Inflammatory macrophage treated with lipopolysaccharide for 1 hour (primary cell): ENCODE measurements around the gene FBXL22.

Experiments
- DNase-seq, 2 donors: peaks; one replicate each; pipeline ENCODE4 v3.0.0-alpha.2; 2020 to 2022

Gene FBXL22, protein sequence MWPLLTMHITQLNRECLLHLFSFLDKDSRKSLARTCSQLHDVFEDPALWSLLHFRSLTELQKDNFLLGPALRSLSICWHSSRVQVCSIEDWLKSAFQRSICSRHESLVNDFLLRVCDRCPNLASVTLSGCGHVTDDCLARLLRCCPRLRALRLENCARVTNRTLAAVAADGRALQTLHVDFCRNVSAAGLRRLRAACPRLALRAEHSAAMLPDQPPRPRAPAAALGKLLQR

DNA sequence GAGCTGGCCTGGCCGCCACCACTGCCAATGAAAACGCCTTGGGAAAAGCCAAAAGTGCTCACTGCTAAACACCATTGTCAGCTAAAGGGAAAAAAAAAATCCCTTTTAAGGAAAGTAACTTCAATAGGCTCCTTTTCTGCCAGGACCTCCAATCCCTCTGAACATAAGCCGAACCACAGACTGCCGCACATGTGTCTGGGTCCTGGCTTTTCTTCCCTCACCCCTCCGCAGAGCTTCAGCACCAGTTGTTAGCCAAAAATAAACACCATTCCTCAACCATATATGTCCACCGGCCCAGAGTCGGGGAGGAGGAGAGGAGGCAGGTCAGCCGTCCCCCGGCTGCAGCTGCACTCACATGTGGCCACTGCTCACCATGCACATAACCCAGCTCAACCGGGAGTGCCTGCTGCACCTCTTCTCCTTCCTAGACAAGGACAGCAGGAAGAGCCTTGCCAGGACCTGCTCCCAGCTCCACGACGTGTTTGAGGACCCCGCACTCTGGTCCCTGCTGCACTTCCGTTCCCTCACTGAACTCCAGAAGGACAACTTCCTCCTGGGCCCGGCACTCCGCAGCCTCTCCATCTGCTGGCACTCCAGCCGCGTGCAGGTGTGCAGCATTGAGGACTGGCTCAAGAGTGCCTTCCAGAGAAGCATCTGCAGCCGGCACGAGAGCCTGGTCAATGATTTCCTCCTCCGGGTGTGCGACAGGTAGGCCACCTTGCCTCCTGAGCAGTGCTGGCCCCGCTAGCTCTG lies at the start of gene FBXL22:
TSS of gene FBXL22 (plus strand) at position 350 of the 753 bp plus-strand sequence. CDS start at position 356, 6 bp downstream.
- no peak for DNase-seq

DNA sequence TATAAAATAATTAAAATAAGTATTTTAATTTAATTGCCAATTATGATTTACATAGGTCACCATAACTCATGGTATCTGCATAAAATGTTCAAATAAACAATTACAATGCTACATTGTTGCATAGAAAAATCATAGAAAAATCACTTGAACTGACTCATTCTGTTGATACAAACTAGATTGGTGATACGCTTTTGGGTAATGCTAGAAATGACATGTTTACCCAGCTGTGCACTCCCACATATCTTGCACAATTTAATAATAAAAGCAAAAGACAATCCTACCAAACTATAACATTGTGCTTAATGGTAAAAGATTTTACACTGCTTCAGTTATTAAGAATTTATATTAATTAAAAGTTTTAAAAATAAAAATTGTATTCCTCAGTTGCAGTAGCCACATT lies 45.8 kb upstream of the FBXL22 start:
- DNase-seq: peak; percentile 58 to 68

DNA sequence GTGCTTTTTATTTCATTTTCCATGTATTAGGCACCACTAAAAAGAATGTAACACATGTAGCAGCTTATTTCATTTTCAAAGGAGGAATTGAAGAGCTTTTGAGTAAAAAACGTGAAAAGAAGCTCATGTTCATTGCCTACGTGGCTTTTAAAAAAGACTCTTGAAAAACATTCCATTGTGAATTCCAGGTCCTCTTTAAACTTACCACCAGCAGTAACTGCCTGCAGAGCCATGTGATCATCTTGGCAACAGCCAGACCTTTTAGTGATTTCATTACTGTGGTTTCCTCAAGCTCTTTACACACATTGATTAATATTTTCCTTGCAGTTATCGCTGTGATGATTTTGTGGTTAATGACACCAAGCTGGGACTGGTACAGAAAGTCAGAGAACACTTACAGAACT lies 43.8 kb upstream of the FBXL22 start:
- DNase-seq: peak; percentile 25 to 61

DNA sequence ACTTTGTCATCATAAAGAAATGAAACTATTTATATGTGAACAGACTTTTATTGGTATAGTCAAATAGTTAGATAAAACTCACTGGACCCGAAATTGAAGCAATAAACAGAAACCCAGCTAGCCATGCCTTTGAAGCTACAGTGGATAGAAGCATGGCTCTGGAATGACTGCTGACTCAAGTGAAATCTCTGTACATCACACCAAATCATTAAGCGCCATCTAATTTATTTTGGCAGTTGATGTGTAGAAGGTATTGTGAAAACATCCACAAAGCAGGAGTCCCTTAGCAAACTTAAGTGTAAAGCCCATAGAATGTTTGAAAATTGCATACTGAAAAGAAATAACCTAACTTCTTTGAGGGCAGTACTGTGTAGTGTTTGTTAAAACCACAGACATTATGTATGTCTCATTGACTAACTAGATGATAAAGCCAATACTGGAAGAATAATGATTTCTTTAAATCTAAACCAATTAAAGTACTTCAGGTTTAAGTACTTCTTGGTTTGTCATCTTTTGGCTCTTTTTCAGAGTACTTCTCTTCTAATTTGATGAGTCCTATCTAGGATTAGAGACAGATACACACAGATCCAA lies 42.8 kb upstream of the FBXL22 start:
- DNase-seq: no peak

DNA sequence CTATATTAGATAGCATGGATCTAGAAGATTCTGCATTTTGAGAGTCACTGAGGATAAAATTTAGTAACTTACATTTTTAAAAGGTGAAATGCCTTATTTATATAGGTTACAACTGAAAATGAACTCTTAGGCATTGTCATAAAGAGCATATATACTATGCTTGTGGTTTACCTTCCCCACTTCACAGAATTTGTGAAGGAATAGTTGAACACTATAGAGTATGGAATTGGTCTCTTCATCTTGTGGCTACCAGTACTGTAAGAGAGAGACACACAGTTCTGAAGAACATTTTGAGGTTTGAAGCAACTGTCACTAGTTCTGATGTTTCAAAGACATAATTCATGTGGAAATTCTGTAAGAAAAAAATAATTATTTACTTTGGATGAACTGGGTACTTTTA lies 41.7 kb upstream of the FBXL22 start:
- no peak for DNase-seq

DNA sequence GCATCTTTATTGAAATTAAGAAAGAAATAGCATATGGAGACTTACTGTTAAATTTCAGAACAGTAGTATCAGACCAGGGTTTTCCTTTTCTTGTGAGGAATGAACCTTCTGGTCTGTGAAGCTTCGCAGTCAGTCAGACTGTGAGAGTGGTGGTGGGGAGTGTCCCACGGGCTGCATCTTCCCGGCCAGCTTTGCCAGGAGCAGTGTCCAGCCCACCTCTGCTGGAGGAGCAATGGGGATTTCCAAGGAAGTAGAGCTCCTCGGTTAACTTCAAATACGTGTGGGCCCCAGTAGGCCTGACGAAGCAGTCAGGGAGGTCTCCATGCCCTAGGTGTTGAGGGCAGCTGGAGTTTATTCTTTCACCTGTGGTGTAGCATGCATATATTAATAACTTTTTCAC lies 40.9 kb upstream of the FBXL22 start:
- no peak for DNase-seq

DNA sequence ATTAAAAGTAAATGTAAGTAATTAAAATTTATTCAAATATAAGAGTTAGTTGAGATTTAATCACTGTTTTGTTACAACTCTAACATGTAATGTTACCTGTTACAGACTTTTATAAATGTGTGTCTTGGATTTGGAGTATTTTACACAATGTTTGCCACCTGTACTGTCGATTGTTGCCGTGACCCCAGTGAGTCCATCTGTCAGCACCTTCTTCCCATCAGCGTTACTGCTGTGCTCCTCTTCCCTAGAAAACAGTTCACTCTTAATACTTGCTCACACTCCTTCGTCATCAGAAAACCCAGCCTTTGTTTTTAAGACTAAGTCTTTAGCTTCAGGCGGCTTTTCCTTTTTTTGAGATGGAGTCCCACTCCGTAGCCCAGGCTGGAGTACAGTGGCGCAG lies 40.5 kb upstream of the FBXL22 start:
- no peak for DNase-seq

DNA sequence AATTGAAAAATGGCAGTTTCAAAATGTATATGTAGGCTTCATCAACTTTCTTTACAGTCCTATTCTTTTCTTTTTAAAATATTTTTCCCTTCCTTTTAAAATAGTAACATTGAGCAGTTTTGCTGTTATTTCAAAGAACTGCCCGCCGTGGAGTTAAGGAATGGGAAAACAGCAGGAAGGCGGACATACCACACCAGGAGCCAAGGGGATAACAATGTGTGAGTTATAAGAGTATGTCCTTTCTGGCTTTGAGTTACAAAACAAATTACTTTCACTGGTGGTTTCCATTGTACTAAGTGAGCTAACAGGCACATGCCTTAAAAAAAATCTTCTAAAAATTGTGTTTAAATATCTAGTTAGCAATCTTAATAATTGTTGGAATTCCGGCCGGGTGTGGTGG lies 37.4 kb upstream of the FBXL22 start:
- no peak for DNase-seq

DNA sequence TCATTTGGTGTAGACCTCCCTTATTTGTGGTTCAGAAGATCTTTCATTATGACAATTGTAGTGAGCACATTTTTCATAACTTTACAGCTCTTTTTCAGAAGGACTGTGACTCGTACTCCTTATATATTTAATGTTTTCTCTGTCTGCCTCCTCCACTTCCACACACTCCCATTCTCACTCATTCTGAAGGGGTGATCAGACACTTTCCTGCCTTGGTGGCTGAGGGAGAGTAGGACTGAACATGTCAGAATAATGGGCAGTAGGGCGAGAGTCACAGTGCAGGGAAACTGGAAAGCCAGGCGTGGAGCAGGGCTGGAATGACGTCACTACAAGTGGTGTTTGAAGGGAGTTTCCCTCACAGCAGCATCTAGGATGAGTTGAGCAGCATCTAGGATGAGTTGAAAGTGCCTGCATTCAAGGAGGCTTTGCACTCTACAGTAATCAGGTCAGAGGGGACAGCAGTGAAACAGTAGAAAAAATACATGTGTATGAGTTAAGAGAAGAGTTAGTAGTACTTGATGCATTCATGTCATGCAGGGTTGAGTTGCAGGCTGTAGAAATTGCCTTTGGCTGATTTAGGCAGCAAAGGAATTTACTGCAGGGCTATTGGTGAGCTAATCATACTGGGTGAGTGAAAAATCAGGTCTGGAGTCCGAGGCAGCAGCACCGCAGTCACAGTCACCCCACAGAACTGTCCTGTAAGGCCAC lies 36.3 kb upstream of the FBXL22 start:
- no peak for DNase-seq

DNA sequence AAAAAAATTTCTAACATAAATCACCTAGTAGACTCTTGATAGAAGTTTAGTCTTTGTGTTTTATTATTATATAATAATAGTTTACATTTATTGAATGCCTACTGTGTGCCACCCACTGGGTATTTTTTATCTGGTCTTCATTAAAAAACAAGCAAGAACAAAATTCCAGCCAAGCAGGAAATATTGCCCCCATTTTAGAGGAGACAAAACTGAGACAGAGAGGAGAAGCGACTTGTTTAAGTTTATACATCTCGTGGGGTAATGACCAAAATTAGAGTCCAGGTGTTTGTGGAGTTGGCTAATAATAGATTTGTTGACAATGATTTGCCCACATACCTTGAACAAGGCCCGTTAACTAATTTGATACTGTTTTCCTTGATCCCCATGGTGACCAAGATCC lies 33.1 kb upstream of the FBXL22 start:
- no peak for DNase-seq

DNA sequence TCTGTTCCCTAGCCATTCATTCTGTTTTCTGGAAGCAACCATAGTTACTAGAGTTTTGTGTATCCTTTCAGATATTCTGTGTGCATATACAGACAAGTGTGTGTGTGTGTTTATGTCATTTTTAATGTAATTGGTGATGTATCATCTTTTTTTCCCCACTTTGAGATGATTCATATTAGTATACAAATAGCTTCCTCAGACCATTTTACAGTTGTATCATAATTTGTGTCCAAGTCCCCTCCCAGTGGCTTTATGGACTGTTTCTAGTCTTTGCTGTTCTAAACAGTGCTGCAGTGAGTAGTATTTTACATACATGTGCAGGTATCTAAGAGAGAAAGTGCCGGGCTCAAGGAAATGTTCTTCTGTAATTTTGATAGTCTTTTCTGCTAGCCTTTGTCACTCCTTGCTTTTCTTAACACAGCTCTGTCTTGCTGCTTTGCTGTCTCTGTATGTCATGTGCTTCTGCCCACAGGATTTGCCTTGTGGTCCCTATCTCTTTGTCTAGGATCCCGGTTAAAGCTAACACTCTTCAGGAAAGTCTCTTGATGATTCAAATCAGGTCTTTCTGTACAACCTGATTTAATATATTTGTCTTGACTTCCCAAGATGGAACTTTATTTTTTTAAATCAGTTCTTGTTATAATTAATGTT lies 31.5 kb upstream of the FBXL22 start:
- DNase-seq: peak in 1 of 2 donors; percentile 23

DNA sequence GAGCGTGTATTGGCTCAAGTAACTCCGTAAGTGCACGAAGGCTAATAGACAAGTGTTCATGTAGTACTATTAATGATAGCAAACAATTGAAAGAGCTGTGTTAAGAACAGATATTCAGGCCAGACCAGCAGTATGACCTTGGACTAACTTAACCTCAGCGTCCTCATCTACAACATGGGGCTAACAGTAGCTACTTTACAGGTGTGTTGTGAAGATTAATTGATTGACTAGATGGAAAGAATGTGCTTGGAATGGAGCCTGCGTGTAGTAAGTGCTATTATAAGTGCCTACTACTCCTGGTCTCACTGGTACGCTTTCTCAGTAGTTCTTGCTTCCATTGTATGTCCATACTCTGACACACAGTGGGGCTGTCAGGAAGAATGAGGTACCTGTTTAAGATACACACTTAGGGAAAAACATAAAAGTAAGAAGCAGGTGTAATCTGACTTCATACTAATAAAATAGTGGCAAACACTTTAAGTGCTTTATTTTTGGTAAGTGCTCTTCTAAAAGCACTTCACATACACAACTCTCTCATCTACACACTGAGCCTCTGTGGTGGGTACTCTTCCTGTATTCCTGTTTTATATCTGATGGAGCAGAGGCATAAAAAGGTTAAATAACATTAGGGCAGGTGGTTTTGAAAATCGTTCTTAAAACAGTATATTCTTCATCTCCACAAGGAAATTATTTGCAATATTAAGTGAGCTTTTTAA lies 24.3 kb upstream of the FBXL22 start:
- DNase-seq: no peak

DNA sequence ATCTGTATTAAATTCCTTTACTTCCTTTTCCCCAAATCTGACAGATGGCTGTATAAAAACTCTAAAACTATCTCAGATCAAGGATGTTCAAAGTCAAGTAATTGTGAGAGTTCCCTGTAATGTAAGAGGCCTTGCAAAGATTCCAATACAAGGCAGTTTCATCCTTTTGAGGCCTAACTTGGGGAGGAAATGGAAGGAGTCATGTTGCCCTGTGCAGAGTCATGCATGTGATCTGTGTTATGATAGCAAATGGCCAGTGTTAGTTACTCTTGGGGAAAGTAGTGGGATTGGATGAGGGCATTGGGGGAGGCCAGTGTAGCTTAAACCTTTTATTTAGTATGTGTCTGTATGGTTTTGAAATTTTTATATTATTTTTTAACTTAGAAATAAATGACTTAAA lies 23.7 kb upstream of the FBXL22 start:
- DNase-seq: no peak

DNA sequence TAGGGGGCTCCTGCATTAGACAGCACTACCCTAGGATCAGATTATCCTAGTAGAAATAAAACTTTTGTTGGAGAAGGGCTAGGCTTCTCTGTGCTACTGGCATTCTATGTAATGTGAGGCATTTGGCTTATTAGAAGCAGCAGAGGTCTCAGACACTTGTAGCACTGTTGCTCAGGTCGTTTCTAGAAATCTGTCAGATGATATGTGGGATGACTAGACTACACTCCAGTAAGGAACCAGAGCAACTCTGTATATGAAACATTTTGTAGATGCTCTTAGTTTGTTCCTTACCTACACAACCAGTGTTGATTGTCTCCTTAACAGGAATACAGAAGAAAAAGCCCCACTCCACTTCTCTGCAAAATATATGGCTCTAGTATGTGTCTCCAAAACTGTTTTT lies 21.9 kb upstream of the FBXL22 start:
- no peak for DNase-seq

DNA sequence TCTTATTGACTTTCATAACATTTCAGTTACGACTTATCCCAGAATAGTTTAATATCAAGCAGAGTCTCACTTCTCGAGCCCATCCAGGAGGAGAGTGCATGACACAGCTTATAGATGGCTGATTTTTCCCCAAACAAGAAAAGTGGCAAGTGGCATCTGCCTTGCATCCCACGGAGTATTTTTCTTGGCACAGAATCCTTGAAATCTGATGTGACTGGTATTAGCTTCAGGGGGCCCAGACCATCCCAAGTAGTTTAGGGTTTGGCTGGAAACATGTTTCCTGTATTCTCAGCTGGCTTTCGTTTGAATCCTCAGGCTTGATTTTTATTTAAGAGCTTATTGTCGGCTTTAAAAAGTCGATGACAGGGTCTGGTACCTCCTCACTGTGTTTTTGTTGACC lies 20.7 kb upstream of the FBXL22 start:
- DNase-seq: no peak

DNA sequence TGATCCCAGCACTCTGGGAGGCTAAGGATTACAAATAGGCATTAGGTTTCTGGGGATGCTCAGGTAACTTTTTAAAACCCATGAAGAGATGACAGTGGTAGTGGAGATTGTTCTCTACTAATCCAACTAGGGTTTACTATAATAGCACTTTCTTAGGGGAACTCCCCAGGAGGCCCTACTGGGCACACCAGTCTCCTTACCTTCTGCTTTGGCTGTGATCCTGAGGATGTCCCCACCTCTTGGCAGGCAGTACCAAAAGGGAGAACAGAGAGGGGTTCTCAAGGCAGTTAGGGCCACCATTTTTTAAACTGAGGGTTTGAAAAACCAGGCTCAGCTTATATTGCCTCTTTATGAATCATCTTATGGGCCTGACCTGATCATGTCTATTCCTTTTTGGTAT lies 15.0 kb upstream of the FBXL22 start:
- DNase-seq: no peak

DNA sequence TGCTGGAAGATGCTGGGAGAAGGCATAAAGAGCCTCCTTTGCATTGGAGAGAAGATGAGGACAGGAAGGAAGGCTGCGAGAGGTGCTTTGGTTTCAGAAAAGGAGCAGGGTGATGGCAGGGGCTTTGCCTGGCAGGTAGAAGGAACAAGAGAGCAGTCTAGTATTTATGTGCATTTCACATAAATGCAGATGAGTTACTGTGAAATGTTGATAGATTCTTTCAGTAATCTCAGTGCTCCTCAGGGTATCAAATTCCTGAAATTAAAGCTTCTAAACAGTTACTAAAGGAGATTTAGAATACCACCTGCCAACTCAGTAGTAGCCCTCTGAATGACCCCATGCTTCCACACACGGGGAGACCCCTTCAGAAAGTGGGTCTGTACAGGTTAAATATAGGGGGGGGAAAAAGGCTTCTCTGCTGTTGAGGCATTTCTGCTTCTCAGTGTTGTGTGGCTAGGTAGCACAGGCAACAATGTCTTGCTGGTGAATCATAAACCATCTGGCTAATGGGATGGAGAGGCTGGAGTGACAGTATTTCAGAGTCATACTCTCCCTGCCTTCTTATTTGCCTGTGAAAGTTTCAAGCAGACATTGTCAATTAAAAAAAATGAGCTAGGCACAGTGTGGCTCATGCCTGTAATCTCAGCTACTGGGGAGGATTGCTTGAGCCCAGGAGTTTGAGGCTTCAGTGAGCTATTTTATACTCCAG lies 14.3 kb upstream of the FBXL22 start:
- DNase-seq: no peak

DNA sequence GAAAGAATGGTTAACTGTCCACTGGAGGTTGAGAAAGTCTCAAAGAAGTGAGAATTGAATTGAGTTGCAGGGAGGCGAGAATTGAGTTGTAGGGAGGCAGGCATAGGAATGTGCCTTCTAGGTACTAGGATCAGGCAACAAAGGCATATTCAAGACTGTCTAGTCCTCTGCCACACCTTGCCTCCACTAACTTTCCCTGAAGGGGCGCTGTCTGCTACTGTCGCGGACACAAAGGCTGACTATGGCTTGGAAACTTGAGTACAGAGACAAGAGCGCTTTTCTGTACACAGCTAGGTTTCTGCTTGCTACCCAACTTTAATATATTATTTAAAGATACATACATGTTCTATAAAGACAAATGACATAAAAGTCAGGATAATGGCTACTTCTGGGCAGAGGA lies 10.4 kb upstream of the FBXL22 start:
- DNase-seq: no peak

DNA sequence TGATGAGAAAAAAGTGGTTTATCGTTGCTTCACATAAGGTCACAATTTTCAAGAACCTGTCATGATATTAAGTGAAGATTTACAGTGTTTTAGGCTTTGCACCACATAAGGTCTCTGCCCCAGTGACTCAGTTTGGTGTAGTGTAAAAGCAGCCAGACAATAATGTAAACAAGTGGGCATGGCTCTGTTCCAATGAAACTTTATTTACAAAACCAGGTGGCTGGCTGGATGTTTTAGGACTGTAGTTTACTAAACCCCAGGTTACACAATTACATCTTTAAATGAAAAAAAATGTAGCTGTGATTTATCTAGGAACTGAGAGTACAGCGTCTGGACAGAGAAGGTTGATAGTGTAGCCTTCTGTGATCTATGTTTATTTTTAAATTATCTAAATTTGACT lies 9.7 kb upstream of the FBXL22 start:
- no peak for DNase-seq

DNA sequence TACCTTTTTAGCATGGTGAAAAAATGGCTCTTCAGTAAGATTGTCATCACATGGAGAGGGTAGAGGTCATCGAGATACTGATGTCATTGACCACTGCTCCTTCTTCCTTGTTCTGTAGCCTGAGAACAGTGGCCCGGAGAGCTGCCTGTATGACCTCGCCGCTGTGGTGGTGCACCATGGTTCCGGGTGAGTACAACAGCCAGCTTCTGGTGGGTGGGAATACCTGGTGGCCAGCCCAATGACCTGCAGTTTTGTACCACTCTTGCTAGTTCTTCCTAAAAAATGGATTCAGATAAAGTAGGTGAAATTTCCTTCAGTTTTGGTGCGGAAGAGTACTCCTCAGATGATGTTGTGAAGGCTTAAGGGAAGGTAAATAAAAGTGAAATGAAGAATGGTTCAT lies 8.4 kb upstream of the FBXL22 start:
- no peak for DNase-seq

DNA sequence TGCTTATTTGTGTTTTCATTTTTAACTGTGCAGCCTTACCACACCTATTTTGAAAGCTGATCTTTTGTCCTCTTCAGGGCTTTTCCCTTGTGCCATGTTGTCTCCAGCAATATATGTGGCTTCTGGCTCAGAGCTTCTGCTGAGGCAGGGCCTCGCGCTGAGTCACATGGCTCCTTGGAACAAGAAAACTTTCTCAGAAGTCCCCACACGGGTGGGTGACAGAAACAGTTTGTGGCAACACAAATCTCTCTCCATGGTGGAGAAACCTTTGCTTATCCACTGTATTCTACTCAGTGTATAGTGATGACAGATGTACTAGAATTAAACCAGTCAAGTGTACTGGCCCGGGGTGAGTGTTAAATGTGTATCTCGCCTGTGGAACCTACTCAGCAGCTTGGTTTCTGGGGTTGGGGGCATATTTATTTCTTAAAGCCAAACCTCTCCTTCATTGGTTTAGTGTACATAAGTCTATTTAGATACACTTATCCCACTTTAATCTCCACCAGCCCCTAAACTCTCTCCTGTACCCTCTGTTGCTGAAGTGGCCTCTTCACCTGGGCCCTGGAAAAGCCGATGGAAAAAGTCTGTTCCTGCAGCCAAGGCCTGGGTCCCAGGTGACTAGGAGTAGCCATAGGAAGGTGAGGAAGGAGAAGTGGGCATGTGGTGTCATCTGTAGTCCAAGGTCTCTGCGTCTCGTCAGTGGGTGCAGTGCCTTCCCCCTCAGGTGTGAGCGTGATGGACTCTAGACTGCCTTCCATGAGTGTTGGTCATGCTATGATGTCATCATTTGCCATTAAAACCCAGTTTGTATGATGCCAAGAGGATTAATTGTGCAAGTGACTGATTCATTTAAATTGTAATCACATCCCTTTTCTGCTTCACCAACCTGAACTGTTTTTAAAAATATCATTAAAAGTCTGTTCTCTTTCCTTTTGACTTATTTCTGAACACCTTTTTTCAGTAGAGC lies 3.2 kb upstream of the FBXL22 start:
- no peak for DNase-seq
